Fibroblast of peridontal ligament (primary cell): ENCODE data around the gene PODN.

ENCODE experiments used
- DNase-seq: peaks from one replicate; pipeline ENCODE4 v3.0.0-alpha.2; 2010; ENCODE audit errors: extremely low read depth

The PODN gene

GRCh38 chr1:53131590-53131938 lies 69.6 kb downstream of the PODN start:
- no peak for DNase-seq

- no peak for DNase-seq
Observed at GRCh38 chr1:53132176-53132575, 70.2 kb downstream of the PODN start.

GRCh38 chr1:53133261-53134041 lies 71.4 kb downstream of the PODN start:
- no peak for DNase-seq

- no peak for DNase-seq
Observed at GRCh38 chr1:53134042-53134485, 72.1 kb downstream of the PODN start.
